Fibroblast of skin of back (primary cell): Measurements from ENCODE around the gene S100A4. TPM values are rescaled to one million over a fixed set of nuclear protein-coding genes. Genes with fewer than 3 reads are reported as not detected.
"Not testable (repeated sequence)": the region's sequence is repeated elsewhere in the genome, so short reads cannot be mapped to it uniquely, and the experiment has no call there.

ENCODE experiments used
- DNase-seq: peaks from one replicate; pipeline ENCODE4 v3.0.0-alpha.2; 2013
- polyA plus RNA-seq, 2 experiments: library from polyadenylated mRNA; unstranded; fragments of 120-200 nt; gene quantifications; one replicate each; pipeline ENCODE4 v1.2.1, GENCODE V29; 2013; ENCODE audit not compliant: insufficient read length in 2 of 2

S100A4 gene
- polyA plus RNA-seq (2013, experiment 1 of 2; ENCODE audit: insufficient read length): 1,077 TPM
- polyA plus RNA-seq (2013, experiment 2 of 2; ENCODE audit: insufficient read length): 1,038 TPM

DNA sequence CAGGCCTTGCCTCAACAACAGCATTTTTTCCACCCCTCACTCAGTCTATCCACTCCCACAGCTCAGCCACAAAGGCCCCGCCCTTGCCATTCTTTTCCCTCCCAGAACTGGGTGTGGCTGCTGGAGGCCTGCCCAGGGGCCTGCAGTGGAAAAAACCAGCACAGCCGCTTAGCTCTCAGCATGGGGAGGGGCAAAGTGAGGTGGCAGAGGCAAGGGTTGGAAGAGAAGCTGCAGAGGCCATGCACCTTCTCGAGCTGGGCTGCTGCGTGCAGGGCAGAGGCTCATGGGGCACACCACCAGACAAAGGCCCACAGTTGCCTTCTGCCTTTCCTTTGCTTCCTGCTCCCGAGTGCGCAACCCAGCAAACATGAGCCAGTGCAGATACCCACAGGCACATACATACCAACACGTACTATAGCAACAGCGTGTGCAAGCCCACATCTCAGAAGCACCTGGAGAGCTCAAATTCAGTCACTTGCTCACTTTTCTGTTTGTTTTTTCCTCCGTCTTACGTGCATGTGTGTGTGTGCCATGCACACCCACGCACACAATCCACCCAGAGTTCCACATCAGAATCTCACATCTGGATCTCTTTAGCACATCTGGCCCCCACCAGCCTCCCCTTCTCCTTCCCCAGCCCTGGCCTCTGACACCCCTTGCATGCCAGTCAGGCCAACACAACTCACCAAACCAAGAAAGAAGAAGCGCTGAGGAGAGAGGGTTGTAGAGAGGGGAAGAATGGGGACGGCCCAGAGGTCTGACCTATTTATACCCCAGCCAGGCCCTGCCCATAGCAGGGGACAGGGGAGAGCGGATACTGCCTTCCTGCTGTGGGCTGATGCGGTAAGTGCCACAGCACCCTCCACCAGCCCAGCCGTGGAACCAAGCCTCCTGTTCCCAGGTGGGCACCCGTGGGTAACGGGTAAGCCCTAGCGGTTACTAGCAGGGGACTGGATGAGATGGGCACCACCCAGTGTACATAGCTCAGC is at the start of gene S100A4:
Gene S100A4, minus strand, starts transcription at position 740 of the 989 bp plus-strand sequence. CDS start 1,012 bp downstream, outside the sequence.
- peak; percentile 97 for DNase-seq

DNA sequence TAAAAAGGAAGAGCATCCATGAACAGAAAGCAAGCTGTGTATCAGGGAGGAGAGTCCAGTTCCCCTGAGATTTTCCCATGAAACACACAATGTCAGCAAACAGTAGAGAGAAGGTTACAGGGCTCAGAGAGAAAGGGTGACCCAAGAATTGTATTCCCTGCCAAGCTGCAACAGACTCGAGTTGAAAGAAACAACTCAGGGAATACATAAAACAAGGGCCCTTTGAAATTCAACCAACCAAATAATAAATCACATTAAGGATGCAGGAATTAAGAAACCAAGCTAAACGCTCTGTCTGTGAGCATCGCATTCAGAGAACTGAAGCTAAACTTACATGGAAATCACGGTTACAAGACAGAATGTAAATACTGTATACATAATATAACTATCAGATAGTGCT is 47.1 kb upstream of the S100A4 start:
- no peak for DNase-seq

DNA sequence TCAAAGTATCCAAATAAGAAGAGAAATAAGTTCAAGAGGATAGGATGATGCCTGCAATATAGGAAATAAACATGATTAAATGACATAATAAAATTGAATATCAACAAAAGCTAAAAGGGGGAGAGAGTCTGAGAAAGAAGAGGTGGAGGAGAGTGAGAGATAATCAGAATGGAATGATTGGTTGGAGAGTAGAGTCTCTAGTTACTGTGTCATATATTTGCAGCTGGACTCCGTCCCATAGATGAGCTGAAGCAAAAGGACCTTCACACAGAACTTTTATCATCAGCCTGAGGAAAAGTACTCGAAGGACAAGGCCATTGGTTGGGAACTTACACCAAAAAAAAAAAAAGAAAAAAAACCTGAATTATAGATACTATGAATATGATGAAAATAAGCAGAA is 42.9 kb upstream of the S100A4 start:
- no peak for DNase-seq

DNA sequence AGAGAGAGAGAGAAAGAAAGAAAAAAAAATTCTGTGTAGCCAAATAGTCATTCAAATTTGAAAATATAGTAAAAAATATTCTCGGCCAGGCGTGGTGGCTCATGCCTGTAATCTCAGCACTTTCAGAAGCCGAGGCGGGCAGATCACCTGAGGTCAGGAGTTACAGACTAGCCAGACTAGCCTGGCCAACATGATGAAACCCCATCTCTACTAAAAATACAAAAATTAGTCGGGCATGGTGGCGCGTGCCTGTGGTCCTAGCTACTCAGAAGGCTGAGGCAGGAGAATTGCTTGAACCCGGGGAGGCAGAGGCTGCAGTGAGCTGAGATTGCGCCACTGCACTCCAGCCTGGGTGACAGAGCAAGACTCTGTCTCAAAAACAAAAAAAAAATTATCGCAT is 42.4 kb upstream of the S100A4 start:
- DNase-seq: not testable (repeated sequence)

DNA sequence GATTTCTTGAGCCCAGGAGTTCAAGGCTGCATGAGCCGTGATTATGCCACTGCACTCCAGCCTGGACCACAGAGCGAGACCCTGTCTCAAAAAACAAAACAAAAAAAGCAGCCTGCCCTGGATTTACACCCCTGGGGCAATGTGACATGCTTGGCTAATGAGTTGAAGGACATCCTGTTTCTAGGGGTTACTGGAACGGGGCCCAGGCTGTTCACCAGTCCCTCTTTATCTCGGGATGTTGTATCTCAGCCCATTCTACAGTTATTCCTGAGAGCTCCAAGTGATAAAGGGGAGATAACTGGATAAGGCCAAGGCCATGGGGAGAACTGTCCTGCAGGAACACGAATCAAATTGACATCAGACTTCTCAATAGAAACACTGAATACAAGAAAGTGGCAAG is 41.7 kb upstream of the S100A4 start:
- peak; percentile 12 for DNase-seq

DNA sequence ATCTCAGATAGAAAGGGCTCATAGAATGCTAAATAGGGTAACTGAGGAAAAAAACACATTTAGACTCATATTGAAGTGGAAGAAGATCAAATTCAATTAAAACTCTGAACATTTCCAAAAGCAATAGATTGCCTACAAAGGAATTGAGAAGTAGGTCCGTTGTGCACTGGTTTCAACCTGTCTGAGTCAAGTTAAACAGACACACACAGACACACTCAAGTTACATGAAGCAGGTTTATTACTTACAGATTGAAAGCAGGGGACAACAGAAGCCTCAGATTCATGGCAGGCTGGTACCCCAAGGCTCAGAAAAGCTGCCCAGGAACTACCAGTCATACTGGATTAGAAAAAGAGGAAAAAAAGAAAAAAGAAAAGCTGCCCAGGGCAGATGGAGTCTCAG is 40.7 kb upstream of the S100A4 start:
- no peak for DNase-seq

DNA sequence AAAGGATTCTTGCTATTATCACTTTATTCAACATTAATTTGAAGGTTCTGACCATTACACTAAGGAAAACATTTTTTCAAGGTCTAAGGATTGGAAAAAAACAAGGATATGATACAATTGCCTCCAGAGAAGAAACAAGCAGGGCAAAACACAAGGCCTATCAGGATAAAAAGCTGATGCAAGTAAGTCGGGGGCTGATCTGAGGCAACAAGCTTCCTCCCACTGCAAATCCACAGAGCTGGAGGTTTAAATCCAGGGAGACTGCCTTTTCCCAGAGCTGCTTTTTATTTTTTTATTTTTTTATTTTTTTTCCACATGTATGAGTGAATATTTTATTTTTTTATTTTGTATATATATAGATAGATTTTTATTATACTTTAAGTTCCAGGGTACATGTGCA is 39.4 kb upstream of the S100A4 start:
- no peak for DNase-seq

DNA sequence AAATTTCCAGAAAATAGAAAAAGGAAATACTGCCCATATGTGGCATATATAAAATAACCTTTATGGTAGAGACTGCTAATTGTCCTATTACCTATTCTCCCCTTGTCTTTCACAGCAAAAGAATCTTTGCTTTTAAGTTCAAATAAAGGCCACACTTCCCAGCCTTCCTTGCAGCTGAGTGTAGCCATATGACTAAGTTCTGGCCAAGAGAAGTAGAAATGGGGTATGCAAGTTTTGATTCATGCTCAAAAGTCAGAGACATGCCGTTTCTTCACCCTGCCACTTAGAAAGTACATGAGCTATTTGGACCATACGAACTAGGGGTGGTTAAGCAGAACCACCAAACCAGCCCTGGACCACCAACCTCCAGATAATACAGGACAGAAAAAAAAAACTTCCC is 38.4 kb upstream of the S100A4 start:
- no peak for DNase-seq

DNA sequence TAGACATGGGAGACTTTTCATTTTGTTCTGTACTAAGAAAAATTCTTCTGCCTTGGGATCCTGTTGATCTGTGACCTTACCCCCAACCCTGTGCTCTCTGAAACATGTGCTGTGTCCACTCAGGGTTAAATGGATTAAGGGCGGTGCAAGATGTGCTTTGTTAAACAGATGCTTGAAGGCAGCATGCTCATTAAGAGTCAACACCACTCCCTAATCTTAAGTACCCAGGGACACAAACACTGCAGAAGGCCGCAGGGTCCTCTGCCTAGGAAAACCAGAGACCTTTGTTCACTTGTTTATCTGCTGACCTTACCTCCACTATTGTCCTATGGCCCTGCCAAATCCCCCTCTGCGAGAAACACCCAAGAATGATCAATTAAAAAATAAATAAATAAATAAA is 37.9 kb upstream of the S100A4 start:
- DNase-seq: not testable (repeated sequence)

DNA sequence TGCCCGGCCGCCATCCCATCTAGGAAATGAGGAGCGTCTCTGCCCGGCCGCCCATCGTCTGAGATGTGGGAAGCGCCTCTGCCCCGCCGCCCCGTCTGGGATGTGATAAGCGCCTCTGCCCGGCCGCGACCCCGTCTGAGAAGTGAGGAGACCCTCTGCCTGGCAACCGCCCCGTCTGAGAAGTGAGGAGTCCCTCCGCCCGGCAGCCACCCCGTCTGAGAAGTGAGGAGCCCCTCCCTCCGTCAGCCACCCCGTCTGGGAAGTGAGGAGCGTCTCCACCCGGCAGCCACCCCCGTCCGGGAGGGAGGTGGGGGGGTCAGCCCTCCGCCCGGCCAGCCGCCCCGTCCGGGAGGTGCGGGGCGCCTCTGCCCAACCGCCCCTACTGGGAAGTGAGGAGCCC is 37.2 kb upstream of the S100A4 start:
- not testable (repeated sequence) for DNase-seq

DNA sequence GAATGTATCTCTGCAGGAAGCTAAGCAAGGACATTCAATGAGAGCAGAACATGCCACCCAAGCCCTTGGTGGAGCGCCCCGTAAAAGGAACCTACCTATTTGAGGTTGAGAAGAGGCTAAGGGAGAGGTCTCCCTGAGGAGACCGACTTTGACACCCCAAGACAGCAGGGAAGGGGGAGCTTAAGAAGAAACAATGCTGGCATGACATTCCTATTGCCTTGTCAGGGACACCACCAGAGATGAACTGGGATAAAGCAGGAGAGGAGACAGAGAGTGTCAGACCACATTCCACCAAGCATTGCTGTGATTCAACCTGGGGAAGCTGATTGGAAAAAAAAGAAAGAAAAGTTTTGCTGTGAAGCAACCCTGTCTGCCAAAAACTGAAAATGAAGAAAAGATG is 33.3 kb upstream of the S100A4 start:
- peak; percentile 52 for DNase-seq

DNA sequence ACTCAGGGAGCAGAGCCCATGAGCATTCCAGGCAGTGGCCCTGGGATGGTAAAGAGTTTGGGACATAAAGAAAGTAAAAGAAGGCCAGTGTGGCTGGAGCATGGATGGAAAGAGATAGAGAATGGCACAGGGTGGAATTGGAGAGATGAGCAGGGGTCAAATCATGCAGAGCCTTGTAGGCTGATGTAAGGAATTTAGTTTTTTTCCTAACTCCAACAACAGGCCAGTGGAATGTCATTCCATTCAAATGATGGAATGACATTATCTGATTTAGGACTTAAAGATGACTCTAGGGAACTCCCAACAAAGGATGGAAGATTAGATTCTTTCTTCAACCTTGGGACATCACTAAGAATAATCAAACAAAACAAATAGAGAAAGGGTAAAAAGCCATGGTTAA is 32.9 kb upstream of the S100A4 start:
- peak; percentile 87 for DNase-seq

DNA sequence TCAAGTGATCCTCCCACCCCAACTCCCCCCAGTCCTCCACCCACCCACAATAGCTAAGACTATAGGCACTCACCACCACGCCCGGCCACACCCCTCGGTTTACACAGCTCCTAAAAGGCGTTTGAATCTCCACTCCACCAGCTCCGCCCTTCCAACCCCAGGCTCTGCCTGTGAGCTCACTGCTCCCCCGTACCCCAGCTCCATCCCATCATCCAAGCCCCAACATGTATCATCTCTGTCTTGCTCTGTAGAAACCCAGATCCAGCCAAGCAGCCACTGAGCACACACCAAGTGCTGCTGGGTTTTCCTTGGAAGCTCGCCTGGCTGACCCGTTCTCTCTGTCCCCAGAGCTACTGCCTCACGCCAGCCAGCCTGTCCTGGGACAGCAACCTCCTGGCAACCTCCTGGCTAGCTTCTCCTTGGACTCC is 32.0 kb upstream of the S100A4 start:
- peak; percentile 24 for DNase-seq

DNA sequence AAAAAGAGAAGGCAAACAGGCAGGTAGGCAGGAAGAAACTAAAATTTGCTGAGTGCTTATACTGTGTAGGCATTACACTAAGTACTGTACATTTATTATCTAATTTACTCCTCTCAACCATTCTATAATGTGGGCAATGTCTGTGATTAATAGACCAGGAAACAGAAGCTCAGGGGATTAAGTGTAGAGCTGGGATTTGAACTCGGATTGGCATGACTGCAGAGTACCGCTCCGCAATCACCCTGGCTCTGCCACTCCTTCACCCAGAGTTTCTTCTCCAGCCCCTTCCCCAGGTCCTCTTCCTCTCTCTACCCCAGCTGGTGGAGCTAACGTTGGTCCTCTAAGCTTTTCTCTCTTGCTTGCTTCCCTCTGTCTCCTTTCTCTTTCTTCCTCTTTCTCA is 31.5 kb upstream of the S100A4 start:
- no peak for DNase-seq

DNA sequence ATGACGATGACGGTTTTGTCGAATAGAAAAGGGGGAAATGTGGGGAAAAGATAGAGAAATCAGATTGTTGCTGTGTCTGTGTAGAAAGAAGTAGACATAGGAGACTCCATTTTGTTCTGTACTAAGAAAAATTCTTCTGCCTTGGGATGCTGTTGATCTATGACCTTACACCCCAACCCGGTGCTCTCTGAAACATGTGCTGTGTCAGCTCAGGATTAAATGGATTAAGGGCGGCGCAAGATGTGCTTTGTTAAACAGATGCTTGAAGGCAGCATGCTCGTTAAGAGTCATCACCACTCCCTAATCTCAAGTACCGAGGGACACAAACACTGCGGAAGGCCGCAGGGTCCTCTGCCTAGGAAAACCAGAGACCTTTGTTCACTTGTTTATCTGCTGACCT is 29.9 kb upstream of the S100A4 start:
- not testable (repeated sequence) for DNase-seq

DNA sequence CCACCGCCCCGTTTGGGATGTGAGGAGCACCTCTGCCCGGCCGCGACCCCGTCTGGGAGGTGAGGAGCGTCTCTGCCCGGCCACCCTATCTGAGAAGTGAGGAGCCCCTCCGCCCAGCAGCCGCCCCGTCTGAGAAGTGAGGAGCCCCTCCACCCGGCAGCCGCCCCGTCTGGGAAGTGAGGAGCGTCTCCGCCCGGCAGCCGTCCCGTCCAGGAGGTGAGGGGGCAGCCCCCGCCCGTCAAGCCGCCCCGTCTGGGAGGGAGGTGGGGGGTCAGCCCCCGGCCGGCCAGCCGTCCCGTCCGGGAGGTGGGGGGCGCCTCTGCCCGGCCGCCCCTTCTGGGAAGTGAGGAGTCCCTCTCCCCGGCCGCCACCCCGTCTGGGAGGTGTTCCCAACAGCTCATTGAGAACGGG is 29.5 kb upstream of the S100A4 start:
- not testable (repeated sequence) for DNase-seq

DNA sequence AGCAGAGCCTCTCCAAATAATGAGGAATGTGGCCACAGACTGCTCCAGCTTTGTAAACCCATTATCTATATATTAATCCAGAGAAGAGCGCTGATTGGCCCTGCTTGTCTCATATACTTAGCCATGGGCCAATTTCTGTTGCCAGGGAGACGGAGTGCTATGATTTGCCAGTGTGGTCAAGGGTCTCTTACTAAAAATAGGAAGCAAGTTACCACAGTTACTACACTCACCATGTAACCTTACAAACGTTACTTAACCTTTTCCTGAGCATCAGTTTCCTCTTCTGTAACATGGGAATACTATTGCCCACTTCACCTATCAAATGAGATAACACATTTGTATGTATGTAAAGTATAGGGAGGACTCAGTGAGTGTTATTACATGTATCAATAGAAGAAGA is 27.7 kb upstream of the S100A4 start:
- no peak for DNase-seq

DNA sequence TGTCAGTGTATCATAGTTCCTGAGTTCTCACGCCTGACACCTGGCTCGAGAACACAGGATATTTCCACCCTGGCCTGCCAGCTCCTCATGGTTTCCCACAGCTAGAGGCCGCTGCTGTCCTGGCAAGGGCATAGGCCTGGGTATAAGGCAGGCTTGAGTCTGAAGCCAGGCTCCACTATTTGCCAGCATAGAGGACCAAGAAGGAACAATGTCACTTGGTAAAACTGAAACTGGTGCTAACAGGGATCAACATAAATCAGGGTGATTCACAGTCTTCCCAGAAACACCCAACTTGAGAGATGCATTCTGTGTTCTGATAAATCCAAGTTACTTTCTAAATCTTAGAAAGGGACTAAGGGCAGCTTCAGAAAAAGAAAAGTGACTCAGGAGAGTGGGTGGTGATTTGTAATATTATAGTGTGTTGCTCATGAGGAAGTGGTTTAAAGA is 27.0 kb upstream of the S100A4 start:
- DNase-seq: peak; percentile 82

DNA sequence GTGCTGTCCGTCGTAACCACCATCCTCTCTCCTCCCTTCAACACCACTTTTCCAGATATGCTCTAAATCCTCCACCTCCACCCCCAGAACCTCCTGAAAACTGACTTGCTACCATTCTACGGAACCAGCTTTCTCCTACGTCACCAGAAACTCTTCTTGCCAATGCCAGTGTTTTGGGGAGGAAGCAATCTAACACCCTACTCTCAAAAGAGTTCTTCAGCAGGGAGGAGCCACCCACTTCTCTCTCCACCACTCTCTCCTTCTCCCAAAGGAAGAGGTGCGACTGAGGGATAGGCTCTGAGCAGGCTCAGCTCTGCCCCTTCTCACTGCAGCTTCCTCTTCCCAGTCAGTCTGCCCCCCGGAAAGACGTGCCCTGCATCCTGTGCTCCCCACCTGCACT is 26.1 kb upstream of the S100A4 start:
- no peak for DNase-seq

DNA sequence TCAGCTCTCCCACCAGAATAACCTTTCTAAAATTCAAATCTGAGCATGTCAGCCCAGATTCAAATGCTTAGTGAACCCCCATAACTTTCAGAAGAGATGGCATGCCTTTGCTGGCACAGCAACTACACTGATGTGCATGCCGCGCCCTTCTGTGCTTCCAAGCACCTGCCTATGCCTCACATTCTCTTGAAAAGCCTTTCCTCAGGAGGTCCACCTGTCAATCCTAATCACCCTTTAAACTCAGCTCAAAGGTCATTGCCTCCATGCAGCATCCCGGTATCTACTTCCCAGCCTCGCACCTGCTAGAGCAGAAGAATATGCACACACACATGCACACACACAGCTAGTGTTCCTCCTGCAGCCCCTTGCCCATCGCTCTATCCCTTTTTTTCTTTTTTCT is 25.3 kb upstream of the S100A4 start:
- DNase-seq: no peak

DNA sequence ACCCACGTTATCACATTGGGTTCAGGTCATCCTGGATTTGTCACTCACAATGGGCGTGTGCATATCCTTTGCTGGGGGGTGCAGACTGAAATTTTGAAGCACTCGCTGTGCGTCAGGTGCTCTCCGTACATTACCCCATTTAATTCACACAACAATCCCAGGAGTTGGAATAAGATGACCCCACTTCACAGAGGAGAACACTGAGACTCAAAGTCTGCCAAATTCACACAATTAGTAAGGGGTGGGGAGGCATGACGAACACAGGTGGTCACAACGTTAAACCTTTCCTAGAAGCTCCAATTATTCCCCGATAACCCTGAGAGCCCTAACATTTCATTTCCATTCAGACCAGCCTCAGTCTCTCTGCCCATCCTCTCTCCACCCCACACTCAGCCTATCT is 23.9 kb upstream of the S100A4 start:
- DNase-seq: no peak

DNA sequence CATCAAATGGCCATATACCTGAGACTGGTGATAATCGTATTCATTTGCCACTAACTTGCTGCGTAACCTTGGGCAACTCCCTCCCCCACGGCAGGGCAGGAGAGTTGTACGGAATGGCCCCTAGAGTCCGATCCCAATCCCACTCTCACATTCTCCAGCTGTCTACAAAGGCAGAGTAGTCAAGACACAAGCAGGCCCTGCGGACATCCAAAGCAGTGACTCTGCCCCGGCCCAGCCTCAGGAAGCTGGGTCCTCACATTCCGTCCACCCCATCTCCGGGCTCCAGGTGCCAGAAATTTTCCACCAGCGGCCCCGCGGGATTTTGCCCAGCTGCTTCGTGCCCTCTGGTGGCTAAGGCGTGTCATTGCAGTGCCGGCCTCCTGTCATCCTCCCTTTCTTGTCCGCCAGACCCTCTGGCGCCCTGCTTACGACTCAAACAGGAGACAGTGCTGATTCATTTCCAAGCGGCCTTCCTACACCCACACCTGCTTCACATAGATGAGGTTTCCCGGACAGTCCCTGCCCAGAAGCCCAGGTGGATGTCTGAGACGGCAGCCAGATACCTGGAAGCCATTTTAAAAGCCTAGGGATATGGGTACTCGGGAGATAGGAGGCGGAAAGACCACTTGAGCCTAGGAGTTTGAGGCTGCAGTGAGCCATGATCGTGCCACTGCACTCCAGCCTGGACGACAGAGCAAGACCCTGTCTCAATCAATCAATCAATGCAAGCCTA is 22.9 kb upstream of the S100A4 start:
- peak; percentile 87 for DNase-seq

DNA sequence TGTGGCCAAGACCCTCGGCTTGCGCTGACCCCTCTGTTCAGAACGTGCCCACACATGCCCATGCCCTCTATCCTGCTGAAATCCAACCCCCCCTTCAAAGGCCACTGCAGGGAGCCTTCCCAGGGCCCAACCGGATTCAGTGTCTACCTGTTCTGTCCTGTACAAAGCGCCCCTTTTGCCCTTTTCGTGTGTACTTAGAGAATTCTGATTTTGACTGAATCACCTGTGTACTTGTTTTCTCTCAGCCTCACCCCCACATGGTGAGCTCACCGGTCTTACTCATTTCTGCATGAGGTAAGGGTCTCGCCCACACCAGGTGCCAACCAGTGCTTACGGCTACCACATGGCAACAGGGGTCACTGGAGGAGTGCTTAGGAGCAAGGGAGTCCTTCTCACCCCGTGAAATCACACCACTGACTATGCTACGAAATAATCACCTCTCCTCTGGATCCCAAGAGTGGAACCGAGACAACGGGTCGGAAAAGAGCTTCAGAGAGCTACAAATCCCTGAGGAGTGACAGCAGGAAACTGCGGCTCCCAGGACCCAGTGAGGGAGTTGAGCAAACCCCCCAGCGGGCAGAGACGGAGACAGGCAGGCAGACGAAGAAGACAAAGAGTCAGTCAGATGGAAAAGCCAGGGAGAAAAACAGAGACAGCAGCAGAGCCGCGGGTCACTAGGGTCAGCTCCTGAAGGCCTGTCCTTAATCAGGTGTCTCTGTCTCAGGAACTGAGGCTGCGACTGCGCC is 22.2 kb upstream of the S100A4 start:
- DNase-seq: no peak
